Peyer's patch (tissue), 4 donors: Measurements from ENCODE around the gene KLHL22.

Experiments used
- POLR2A ChIP-seq, 2 donors: fragments of 450-650 bp; IDR thresholded peaks; one replicate each; pipeline ENCODE4 v1.5.1; 2017; ENCODE audit warnings: antibody characterized with exemption in 2 of 2, mild to moderate bottlenecking in 2 of 2, moderate library complexity in 2 of 2
- TF ChIP-seq, protein P1 (sequence below), 6 experiments: fragments of 450-650 bp in 4 of 6; fragments of 200-600 bp in 2 of 6; sonication (generic) in 1 of 6; IDR thresholded peaks; one replicate each; pipeline ENCODE4 v1.5.1; 2017 to 2019; ENCODE audit warnings: antibody characterized with exemption in 6 of 6, mild to moderate bottlenecking in 3 of 6, moderate library complexity in 1 of 6

GRCh38 chr22:20508815-20509271 is 13.2 kb upstream of the KLHL22 start:
- TF ChIP-seq, protein P1, sequence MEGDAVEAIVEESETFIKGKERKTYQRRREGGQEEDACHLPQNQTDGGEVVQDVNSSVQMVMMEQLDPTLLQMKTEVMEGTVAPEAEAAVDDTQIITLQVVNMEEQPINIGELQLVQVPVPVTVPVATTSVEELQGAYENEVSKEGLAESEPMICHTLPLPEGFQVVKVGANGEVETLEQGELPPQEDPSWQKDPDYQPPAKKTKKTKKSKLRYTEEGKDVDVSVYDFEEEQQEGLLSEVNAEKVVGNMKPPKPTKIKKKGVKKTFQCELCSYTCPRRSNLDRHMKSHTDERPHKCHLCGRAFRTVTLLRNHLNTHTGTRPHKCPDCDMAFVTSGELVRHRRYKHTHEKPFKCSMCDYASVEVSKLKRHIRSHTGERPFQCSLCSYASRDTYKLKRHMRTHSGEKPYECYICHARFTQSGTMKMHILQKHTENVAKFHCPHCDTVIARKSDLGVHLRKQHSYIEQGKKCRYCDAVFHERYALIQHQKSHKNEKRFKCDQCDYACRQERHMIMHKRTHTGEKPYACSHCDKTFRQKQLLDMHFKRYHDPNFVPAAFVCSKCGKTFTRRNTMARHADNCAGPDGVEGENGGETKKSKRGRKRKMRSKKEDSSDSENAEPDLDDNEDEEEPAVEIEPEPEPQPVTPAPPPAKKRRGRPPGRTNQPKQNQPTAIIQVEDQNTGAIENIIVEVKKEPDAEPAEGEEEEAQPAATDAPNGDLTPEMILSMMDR (IDR thresholded peaks at IDR 0.05): no peak
- no peak for TF ChIP-seq POLR2A (IDR thresholded peaks at IDR 0.05)
